ENCODE results near the gene ELOVL6.
"Not testable (repeated sequence)": the region's sequence is repeated elsewhere in the genome, so short reads cannot be mapped to it uniquely, and the experiment has no call there.

ELOVL6 gene

DNA sequence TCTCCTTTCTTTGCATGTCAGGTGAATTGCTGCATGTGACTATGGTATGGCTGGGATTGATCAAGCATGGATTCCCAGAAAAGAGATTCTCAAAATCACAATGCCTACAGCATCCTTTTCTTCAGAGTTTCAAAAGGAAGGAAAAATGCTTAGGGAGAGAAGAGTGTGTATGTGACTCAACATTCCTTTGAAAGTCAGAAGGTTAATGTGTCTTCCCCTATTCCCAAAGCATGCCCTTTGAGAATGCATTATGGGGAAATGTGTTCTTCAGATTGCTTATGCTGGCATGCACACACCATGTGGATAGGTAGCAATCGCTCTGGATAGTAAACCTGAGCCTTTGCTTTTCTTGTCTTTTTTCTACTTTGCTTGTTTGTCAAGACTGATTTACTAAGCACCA is 78.5 kb downstream of the ELOVL6 start:
- DNase-seq, result no peak

- DNase-seq, result no peak
Observed at GRCh38 chr4:110119337-110119736, 79.1 kb downstream of the ELOVL6 start.

- no peak for DNase-seq
Observed at GRCh38 chr4:110112056-110112455, 86.4 kb downstream of the ELOVL6 start.

GRCh38 chr4:110109455-110109854 is 89.0 kb downstream of the ELOVL6 start:
- no peak for DNase-seq

DNA sequence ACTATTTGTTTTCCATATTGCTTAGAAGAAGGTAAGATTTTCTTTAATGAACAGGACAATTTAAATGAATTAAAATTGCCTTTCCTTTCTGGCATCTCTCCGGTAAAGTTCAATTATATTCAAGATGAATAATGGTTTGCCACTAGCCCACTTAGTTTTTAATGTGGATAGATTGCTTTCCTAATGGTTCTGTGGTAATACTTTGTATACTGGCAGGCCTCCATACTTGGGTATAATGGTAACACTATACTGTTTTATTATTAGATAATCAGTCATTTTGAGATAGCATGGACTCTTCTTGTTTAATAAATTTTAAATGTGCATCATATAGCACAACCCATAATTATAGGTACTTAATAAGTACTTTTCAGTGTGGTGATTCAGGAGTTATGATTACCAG is 89.5 kb downstream of the ELOVL6 start:
- no peak for DNase-seq

- DNase-seq, result no peak
Observed at GRCh38 chr4:110108422-110108821, 90.0 kb downstream of the ELOVL6 start.

GRCh38 chr4:110107866-110108265 is 90.5 kb downstream of the ELOVL6 start:
- no peak for DNase-seq

DNA sequence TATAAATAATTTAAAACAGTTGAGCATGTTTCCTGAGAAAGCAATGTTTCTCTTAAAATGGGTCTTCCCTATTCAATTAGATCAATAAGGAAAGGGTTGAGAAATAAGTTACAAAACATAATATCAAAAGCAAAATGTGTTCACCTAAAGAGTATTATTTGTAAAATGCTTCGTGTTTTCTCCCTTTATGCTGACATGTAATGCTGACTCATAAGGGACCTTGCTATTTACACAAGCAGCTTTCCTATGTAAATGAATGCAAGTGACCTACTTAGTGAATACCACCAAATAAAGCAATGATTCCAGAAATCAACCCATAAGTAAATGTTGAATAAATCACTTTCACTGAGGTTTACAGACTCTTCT is 91.5 kb downstream of the ELOVL6 start:
- DNase-seq, result no peak

- DNase-seq, result peak in 9 of 14 donors; percentile 5 to 90 (median 18)
Observed at GRCh38 chr4:110104661-110105060, 93.8 kb downstream of the ELOVL6 start.

- DNase-seq, result no peak
Observed at GRCh38 chr4:110099638-110100037, 98.8 kb downstream of the ELOVL6 start.

DNA sequence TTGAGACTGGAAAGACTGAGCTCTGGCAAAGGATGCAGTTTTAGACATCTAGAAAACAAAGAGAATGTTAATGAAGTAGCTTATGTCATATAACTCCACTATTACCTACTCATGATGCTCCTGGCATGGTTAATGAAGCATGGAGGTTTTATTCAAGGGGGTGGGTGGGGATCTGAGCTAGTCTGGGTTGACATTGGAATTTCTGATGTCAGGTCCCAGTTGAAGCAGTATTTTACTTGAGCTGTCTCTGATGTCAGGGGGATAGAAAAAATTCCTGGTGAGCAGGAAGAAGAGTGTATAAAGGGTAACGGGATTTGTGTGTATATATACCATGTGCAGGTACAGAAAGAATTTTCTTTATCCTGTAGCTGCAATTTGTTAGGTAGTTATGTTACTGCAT is 102.0 kb downstream of the ELOVL6 start:
- DNase-seq, result no peak

DNA sequence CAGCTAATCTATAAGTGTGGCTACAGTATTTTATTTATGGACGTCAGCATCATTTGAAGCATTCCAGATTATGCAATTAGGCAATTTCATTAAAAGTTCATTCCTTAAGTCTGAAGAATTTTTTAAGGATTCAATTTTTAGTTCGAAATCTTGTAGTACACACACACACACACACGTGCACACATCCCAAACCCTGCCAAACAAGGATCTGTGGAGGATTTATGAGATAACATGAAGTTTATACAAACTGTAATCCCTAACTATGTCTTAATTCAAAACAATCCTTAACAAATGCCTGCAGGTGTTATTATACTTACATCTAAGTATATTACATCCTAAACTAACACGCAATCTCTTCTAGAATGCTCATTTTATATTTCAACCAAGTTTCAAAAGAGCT is 105.8 kb downstream of the ELOVL6 start:
- no peak for DNase-seq

DNA sequence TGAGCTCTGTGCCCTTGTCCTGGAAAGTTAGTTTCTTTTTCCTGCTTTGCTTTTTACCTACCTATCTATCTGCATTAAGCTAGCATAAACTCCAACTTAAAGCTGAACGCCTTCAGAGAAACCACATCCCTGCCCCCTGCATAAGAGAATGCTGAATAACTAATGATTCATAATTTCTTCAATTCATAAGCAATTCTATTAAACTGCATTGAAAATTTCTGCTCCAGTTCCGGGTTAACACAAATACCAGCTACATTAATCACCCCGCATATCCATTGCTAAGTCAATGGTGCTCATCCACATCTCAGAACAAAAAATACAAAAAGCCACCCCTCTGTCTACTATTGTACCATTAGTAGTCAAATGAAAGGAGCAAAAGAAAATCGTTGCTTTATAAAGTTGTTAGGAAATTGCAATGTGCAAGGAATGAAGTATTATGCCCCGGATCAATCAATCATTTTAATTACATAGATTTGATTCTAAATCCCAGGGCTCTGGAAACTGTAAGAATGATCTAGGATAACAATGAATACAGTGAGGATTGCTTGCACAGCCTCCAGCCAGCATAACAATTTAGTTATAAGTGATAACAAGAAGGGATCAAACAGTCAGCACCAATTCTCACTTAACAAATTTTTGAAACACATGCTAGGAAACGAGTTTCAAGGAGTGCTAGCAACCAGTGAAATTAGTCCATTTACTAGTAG is 106.8 kb downstream of the ELOVL6 start:
- no peak for DNase-seq

DNA sequence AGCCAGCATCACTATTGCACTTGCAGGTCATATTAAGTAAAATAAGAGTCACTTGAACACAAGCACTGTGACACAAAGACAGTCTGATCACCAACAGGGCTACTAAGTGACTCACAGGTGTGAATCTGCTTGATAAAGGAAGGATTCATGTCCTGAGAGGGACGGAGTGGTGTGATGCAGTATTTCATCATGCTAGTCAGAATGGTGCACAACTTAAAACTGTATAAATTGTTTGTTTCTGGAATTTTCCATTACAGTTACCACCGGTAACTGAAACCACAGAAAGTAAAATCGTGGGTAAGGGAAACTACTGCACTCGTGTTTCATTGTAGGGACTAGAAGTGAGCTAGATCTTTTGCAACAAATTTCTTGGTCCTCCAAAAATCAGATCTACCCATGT is 109.7 kb downstream of the ELOVL6 start:
- no peak for DNase-seq

DNA sequence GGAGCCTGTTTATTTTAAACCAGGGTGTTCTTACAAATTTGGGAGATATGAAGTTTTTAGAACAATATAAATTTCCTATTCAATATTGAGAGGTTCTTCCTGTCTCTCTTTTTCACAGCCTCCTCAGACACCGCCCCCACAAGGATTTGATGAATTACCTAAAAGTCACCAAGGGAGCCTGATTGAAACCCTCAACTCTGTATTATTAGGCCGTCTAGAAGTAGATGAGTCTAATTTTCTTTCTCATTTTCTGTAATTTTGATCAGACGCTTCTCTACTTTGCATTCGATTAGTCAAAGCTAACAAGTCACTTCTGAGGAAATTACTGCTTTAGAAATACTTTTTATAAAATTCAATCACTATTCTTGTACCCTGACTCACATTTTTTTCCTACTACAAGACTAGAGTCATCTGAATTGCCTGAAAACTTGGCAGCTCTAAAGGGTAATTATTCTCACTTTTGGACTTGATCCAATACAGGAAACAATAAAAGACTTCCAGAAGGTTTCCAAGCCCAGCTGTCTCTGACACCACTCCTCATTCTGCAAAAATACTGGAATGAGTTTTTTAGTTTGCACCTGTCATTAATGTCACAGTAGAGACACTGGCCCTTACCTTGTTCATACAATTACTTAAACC is 111.2 kb downstream of the ELOVL6 start:
- peak in 1 of 14 donors; percentile 28 for DNase-seq

- DNase-seq, result no peak
Observed at GRCh38 chr4:110085131-110085530, 113.3 kb downstream of the ELOVL6 start.

DNA sequence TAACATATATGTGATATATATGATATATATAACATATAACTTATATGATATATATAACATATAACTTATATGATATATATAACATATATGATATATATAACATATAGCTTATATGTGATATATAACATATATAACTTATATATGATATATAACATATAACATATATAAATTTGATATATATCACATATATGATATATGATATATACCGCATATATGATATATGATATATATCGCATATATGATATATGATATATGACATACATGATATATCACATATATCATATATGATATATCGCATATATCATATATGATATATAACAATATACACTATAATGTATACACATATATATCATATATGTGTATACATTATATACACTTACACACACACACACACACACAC is 114.3 kb downstream of the ELOVL6 start:
- no peak for DNase-seq

DNA sequence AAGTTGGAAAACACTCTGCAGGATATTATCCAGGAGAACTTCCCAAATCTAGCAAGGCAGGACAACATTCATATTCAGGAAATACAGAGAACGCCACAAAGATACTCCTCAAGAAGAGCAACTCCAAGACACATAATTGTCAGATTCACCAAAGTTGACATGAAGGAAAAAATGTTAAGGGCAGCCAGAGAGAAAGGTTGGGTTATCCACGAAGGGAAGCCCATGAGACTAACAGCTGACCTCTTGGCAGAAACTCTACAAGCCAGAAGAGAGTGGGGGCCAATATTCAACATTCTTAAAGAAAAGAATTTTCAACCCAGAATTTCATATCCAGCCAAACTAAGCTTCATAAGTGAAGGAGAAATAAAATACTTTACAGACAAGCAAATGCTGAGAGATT is 120.3 kb downstream of the ELOVL6 start:
- not testable (repeated sequence) for DNase-seq

DNA sequence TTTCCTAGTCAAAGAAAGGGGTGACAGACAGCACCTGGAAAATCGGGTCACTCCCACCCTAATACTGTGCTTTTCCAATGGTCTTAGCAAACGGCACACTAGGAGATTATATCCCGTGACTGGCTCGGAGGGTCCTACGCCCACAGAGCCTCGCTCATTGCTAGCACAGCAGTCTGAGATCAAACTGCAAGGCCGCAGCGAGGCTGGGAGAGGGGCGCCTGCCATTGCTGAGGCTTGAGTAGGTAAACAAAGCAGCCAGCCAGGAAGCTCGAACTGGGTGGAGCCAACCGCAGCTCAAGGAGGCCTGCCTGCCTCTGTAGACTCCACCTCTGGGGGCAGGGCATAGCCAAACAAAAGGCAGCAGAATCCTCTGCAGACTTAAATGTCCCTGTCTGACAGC is 121.6 kb downstream of the ELOVL6 start:
- not testable (repeated sequence) for DNase-seq

DNA sequence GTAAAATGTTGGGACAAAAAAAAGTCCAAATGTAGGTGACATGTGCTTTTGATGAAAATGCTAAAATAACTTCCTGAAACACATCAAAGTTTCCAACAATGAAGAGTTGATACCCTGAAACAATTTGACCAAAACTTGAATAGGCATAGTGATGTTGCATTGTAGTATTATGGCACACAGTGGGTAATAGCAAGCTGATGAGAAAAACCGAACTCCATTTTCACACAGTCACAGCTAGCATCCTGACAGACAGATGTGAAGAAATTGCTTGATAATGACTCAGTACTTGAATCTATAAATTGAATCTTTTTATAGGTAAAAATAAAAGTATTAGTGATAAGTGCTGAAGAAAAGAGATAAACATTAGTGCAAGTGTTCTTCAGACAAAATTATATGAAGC is 122.5 kb downstream of the ELOVL6 start:
- no peak for DNase-seq

- DNase-seq, result no peak
Observed at GRCh38 chr4:110075083-110075738, 123.2 kb downstream of the ELOVL6 start.

DNA sequence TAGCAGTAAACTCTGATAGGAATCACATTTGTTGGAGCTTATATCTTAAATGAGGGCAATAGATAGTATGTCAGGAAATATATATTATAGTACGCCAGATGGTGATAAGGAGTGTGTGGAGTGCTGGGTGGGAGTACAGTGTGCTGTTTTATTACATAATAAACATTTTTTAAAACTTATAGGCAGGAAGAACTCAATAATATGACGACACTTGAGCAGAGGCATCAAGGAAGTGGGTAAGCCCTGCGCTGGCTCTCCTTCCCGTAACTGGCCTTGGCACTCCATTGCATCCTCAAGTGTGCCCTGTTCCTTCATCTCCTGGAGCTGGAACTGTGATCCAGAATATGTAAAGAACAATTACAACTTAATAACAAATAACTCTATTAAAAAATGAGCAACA is 123.8 kb downstream of the ELOVL6 start:
- no peak for DNase-seq

DNA sequence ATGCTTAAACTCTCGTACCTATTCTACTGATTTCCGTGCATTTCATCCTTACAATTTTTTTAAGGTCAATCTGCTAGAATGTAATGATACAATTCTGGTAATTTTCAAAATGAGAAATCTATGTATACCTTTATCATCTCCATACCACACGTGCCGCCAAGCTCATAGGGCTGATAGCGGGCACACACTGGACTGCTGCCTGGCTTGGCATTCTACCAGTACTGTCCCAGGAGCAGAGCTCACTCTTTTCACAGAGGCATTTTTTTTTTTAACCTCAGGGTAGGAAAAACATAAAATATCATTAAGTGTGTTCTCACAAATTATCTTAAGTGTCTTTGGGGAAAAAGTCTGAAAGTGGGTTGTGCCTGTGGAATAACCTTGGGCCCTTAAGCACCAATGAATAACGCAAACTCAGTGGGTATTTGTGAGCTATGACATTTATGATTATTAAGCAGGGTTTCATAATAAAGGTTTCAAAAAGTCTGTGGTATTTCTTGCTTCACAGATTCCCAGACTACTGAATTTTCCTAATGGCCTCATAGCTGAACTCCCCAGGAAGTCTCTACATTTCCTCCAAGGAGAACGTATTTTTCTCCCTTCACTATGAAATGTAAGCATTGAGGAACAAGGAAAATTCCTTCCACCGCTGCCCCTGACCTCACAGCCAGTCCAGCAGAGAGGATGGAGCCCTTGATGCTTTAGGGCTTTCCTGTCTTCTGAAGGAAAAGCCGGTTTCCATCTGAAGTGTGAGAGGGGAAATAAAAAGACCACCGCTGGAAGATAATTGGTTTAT is 125.2 kb downstream of the ELOVL6 start:
- DNase-seq, result no peak

Measured in C1 segment of cervical spinal cord (tissue), 14 donors.